Uterus (tissue), 2 donors: ENCODE data around the gene TMEM175.
"Not testable (repeated sequence)": the region's sequence is repeated elsewhere in the genome, so short reads cannot be mapped to it uniquely, and the experiment has no call there.

Experiments used
- POLR2A ChIP-seq, 2 donors: fragments of 450-650 bp; IDR thresholded peaks; one replicate each; pipeline ENCODE4 v1.6.1; 2016; ENCODE audit warnings: antibody characterized with exemption in 2 of 2, mild to moderate bottlenecking in 1 of 2, moderate library complexity in 1 of 2
- TF ChIP-seq, protein P1 (sequence below), 4 experiments: fragments of 200-600 bp in 2 of 4; fragments of 450-650 bp in 2 of 4; sonication (generic) in 2 of 4; IDR thresholded peaks; one replicate each; pipeline ENCODE4 v1.5.1; 2016 to 2019; ENCODE audit warnings: antibody characterized with exemption in 4 of 4, mild to moderate bottlenecking in 2 of 4, moderate library complexity in 1 of 4

DNA sequence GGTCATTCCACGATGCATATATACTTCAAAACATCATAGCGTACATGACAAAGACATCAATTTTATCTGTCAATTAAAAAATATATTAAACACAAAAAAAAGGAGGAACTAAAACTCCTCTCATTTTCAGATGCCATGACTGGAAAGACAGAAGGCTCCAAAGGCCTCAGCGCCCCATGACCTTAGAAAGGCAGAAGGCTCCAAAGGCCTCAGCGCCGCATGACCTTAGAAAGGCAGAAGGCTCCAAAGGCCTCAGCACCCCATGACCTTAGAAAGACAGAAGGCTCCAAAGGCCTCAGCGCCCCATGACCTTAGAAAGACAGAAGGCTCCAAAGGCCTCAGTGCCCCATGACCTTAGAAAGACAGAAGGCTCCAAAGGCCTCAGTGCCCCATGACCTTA, 13.7 kb upstream of the TMEM175 start:
- TF ChIP-seq, protein P1, sequence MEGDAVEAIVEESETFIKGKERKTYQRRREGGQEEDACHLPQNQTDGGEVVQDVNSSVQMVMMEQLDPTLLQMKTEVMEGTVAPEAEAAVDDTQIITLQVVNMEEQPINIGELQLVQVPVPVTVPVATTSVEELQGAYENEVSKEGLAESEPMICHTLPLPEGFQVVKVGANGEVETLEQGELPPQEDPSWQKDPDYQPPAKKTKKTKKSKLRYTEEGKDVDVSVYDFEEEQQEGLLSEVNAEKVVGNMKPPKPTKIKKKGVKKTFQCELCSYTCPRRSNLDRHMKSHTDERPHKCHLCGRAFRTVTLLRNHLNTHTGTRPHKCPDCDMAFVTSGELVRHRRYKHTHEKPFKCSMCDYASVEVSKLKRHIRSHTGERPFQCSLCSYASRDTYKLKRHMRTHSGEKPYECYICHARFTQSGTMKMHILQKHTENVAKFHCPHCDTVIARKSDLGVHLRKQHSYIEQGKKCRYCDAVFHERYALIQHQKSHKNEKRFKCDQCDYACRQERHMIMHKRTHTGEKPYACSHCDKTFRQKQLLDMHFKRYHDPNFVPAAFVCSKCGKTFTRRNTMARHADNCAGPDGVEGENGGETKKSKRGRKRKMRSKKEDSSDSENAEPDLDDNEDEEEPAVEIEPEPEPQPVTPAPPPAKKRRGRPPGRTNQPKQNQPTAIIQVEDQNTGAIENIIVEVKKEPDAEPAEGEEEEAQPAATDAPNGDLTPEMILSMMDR (IDR thresholded peaks at IDR 0.05), result not testable (repeated sequence)
- not testable (repeated sequence) for TF ChIP-seq POLR2A (IDR thresholded peaks at IDR 0.05)
